CD4-positive, CD25-positive, alpha-beta regulatory T cell (primary cell): ENCODE data around the gene EVA1C. TPM values are rescaled to one million over a fixed set of nuclear protein-coding genes. Genes with fewer than 3 reads are reported as not detected.
A peak's percentile ranks its signal among the peaks of the same experiment; 100 is the strongest.
"Not testable (repeated sequence)": the region's sequence is repeated elsewhere in the genome, so short reads cannot be mapped to it uniquely, and the experiment has no call there.

Experiments used
- ATAC-seq, 2 donors: fragments of 150-1000 bp; cut with Tn5 transposase; one replicate each; pipeline ENCODE4 v1.10.0; 2021; ENCODE audit warnings: low read depth in 2 of 2, moderate number of reproducible peaks in 2 of 2, moderate library complexity in 1 of 2
- DNase-seq, 3 donors: peaks; one replicate each; pipeline versions ENCODE4 v3.0.0 to v3.0.0-alpha.2; 2012 to 2022; ENCODE audit warnings: mixed read lengths in 1 of 3
- H3K27ac ChIP-seq: one replicate; pipeline ENCODE4 v1.7.0; 2013; ENCODE audit warnings: mild to moderate bottlenecking, low read length; ENCODE audit not compliant: insufficient read depth, poor library complexity, severe bottlenecking
- H3K27me3 ChIP-seq: one replicate; pipeline ENCODE4 v1.7.0; 2013; ENCODE audit warnings: low read length; ENCODE audit not compliant: control insufficient read depth, insufficient read depth
- H3K36me3 ChIP-seq: one replicate; pipeline ENCODE4 v1.7.0; 2013; ENCODE audit warnings: mild to moderate bottlenecking, low read length, moderate library complexity; ENCODE audit not compliant: control insufficient read depth, insufficient read depth
- H3K4me1 ChIP-seq: 2 replicates; pipeline ENCODE4 v1.7.0; 2013; ENCODE audit warnings: mild to moderate bottlenecking, low read length; ENCODE audit not compliant: insufficient read depth, control insufficient read depth, poor library complexity, severe bottlenecking
- H3K4me3 ChIP-seq: one replicate; pipeline ENCODE4 v1.7.0; 2013; ENCODE audit warnings: low read depth, mild to moderate bottlenecking, low read length, moderate library complexity
- H3K9me3 ChIP-seq, 2 experiments: 1 replicate in 1 of 2; 2 replicates in 1 of 2; pipeline ENCODE4 v1.7.0; 2013; ENCODE audit warnings: low read length in 2 of 2, mild to moderate bottlenecking in 1 of 2, moderate library complexity in 1 of 2; ENCODE audit not compliant: control insufficient read depth in 2 of 2
- H3K27ac Mint-ChIP-seq, 3 donors: one replicate each; pipeline ENCODE4 v1.8.0; 2020 to 2022; ENCODE audit warnings: mild to moderate bottlenecking in 3 of 3, mixed read lengths in 3 of 3, moderate library complexity in 2 of 3
- H3K27me3 Mint-ChIP-seq: one replicate; pipeline ENCODE4 v1.8.0; 2022; ENCODE audit warnings: mild to moderate bottlenecking, mixed read lengths
- H3K36me3 Mint-ChIP-seq: one replicate; pipeline ENCODE4 v1.8.0; 2020; ENCODE audit warnings: mixed read lengths
- H3K4me1 Mint-ChIP-seq, 4 donors: one replicate each; pipeline ENCODE4 v1.8.0; 2020 to 2022; ENCODE audit warnings: mixed read lengths in 4 of 4, mild to moderate bottlenecking in 1 of 4
- H3K4me3 Mint-ChIP-seq, 4 donors: one replicate each; pipeline ENCODE4 v1.8.0; 2020 to 2022; ENCODE audit warnings: mild to moderate bottlenecking in 4 of 4, mixed read lengths in 4 of 4, moderate library complexity in 3 of 4
- H3K9me3 Mint-ChIP-seq, 7 donors: one replicate each; pipeline ENCODE4 v1.8.0; 2020 to 2022; ENCODE audit warnings: mixed read lengths in 7 of 7, mild to moderate bottlenecking in 3 of 7, moderate library complexity in 2 of 7
- polyA plus RNA-seq, 4 donors: library from polyadenylated mRNA; unstranded; fragments of 300-500 nt; fragmentation: Illumina TruSeq; gene quantifications; one replicate each; pipeline ENCODE4 v1.2.3, GENCODE V29; 2021
- total RNA-seq: library from RNA; stranded (reverse); gene quantifications from one replicate; pipeline ENCODE4 v1.2.3, GENCODE V29; 2022

Gene EVA1C
- total and polyA plus RNA-seq, 5 donors from 2014 or later, result 6.0 to 10.8 (median 8.3) TPM

DNA sequence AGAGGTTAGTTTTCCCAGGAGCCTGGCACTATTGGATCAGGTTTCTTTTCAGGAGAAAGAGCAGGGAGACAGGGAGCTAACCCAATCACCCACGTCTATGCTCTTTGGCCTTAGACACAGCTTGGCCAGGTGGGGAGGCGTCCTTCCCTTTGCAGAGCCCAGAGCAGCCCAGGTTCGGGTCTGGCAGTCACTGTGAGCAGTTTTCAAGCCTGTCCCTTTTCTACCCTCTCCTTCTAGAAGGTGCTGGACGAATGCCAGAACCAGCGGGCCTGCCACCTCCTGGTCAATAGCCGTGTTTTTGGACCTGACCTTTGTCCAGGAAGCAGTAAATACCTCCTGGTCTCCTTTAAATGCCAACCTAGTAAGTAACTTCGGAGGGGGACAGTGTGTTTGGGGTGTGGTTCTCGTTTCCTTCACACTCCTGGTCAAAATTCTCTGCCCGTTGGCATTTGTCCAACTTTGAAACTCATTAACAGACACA lies 44.9 kb downstream of the EVA1C start:
- Histone ChIP-seq H3K36me3 (peaks cover 6% of the 10 kb centered on the region), H3K4me3 (no peak overlapping the region), H3K27ac (no peak overlapping the region), H3K27me3 (no peaks in the 10 kb centered on the region), H3K4me1 (no peaks in the 10 kb centered on the region), H3K9me3 (no peaks in the 10 kb centered on the region)
- DNase-seq (no peak), ATAC-seq (no peak)
- H3K9me3 Mint-ChIP-seq, result peaks cover 0 to 1% (median 0%) of the 10 kb centered on the region in 7 donors
- H3K4me3 Mint-ChIP-seq, result no peak overlapping the region
- no peaks in the 10 kb centered on the region for H3K27me3 Mint-ChIP-seq
- peaks cover 0 to 5% (median 0%) of the 10 kb centered on the region in 4 donors for H3K4me1 Mint-ChIP-seq
- no peak overlapping the region for H3K27ac Mint-ChIP-seq
- peaks cover 34% of the 10 kb centered on the region for H3K36me3 Mint-ChIP-seq

DNA sequence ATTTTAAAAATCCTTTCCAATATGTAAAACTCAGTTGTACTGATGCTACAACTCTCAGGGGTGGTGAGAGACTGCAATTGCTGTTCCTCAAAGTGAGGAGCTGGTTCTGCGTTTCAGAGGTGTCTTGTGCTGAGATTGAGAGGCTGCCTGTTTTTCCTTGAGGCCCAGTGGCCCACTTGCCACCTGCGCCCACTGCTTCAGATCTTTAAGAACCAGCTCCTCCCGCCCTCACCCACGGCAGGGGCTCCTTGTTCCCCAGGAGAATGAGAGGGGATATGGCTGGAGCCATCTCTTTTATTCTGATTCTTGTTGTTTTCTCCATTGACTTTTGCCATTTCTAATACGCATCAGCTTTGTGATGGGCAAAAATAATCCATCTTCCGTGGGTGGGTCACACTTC lies 45.5 kb downstream of the EVA1C start:
- H3K4me3 ChIP-seq, result no peak overlapping the region
- ATAC-seq (no peak), DNase-seq (no peak)
- Mint-ChIP-seq H3K9me3 (peaks cover 0 to 1% (median 0%) of the 10 kb centered on the region in 7 donors), H3K27me3 (no peaks in the 10 kb centered on the region), H3K4me3 (no peak overlapping the region), H3K36me3 (peaks cover 34% of the 10 kb centered on the region), H3K27ac (no peak overlapping the region), H3K4me1 (peaks cover 0 to 5% (median 0%) of the 10 kb centered on the region in 4 donors)
- H3K27me3 ChIP-seq, result no peaks in the 10 kb centered on the region
- no peak overlapping the region for H3K27ac ChIP-seq
- H3K36me3 ChIP-seq, result peaks cover 6% of the 10 kb centered on the region
- no peaks in the 10 kb centered on the region for H3K9me3 ChIP-seq
- H3K4me1 ChIP-seq, result no peaks in the 10 kb centered on the region

DNA sequence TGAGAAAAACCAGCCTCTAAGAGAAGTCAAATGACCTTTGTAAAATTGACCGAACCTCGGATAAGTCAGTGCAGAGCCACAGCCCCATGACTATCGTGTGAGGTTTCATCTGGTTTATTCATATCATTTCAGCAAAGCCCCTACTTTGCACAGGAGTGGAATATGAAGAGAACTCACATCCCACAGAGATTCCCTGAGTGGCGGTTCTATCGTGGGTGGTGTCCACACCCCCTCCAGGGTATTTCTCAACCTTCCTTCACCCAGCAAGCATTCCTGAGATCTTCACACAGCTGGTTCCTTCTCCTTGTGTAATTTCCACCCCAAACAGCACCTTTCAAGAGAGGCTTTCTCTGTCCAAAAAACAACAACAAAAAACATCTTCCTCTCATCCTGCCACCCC lies 47.5 kb downstream of the EVA1C start:
- H3K4me1 Mint-ChIP-seq, result peaks cover 0 to 5% (median 0%) of the 10 kb centered on the region in 4 donors
- H3K4me1 ChIP-seq, result no peaks in the 10 kb centered on the region
- no peak overlapping the region for H3K27ac ChIP-seq
- H3K36me3 Mint-ChIP-seq, result peaks cover 32% of the 10 kb centered on the region
- DNase-seq, result no peak
- no peak for ATAC-seq
- H3K4me3 Mint-ChIP-seq, result no peak overlapping the region
- no peaks in the 10 kb centered on the region for H3K9me3 ChIP-seq
- no peaks in the 10 kb centered on the region for H3K27me3 Mint-ChIP-seq
- H3K27ac Mint-ChIP-seq, result no peak overlapping the region
- H3K9me3 Mint-ChIP-seq, result peaks cover 0 to 1% (median 0%) of the 10 kb centered on the region in 7 donors
- no peak overlapping the region for H3K4me3 ChIP-seq
- H3K36me3 ChIP-seq, result peaks cover 6% of the 10 kb centered on the region
- no peaks in the 10 kb centered on the region for H3K27me3 ChIP-seq

DNA sequence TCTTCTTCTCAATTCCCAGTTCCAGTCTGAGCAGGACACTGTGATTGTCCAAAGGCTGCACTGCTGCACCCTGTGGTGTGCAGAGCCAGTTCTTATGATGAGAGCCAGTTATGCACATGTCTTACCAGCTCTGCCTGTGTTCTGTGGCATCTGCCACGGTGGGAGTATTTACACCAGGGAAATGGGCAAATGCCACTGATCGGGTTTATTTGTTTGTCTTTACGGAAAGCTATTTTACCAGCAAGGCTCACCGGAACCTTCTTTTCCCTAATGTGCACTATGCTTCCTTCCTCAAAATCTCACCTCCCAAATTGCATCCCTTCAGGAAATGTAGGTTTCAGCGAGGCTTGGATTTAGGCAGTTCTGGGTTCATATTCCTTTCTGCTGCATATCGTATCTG lies 49.0 kb downstream of the EVA1C start:
- ATAC-seq (no peak), DNase-seq (no peak)
- no peak overlapping the region for H3K27ac Mint-ChIP-seq
- no peaks in the 10 kb centered on the region for H3K27me3 Mint-ChIP-seq
- peaks cover 0 to 1% (median 0%) of the 10 kb centered on the region in 7 donors for H3K9me3 Mint-ChIP-seq
- no peaks in the 10 kb centered on the region for H3K27me3 ChIP-seq
- H3K9me3 ChIP-seq, result no peaks in the 10 kb centered on the region
- H3K27ac ChIP-seq, result no peak overlapping the region
- H3K36me3 ChIP-seq, result peaks cover 6% of the 10 kb centered on the region
- no peak overlapping the region for H3K4me3 ChIP-seq
- no peaks in the 10 kb centered on the region for H3K4me1 ChIP-seq
- peaks cover 34% of the 10 kb centered on the region for H3K36me3 Mint-ChIP-seq
- peaks cover 0 to 5% (median 0%) of the 10 kb centered on the region in 4 donors for H3K4me1 Mint-ChIP-seq
- no peak overlapping the region for H3K4me3 Mint-ChIP-seq

DNA sequence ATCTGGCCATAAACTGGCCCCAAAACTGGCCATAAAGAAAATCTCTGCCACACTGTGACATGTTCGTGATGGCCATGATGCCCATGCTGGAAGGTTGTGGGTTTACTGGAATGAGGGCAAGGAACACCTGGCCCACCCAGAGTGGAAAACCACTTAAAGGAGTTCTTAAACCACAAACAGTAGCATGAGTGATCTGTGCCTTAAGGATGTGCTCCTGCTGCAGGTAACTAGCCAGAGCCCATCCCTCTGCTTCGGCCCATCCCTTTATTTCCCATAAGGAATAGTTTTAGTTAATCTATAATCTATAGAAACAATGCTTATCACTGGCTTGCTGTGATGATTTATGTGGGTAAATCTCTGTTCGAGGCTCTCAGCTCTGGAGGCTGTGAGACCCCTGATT lies 50.1 kb downstream of the EVA1C start:
- peaks cover 33% of the 10 kb centered on the region for H3K36me3 Mint-ChIP-seq
- not testable (repeated sequence) for ATAC-seq, H3K9me3 Mint-ChIP-seq

DNA sequence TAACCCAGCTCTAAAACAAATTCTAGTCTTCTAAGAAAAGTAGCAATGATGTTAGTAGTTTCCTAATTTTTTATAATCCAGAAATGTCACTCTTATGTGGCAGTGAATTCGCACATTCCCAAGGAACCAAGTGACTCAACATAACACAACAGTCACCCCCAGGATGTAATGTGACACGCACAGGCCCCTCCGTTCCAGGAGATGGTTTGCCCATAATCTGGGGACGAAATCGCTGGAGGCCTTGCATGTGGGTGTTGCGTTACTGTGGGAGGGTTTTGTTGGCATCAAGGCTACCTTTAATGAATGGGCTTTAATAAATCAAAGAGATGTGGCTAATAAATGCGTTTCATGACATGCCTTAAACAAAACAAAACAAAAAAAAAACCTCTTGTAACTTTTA lies 50.9 kb downstream of the EVA1C start:
- Histone ChIP-seq H3K27me3 (no peaks in the 10 kb centered on the region), H3K4me1 (no peaks in the 10 kb centered on the region), H3K4me3 (no peak overlapping the region), H3K9me3 (no peaks in the 10 kb centered on the region), H3K36me3 (peaks cover 6% of the 10 kb centered on the region), H3K27ac (no peak overlapping the region)
- peaks cover 0 to 1% (median 0%) of the 10 kb centered on the region in 7 donors for H3K9me3 Mint-ChIP-seq
- no peak overlapping the region for H3K27ac Mint-ChIP-seq
- no peaks in the 10 kb centered on the region for H3K27me3 Mint-ChIP-seq
- ATAC-seq (no peak), DNase-seq (no peak)
- H3K36me3 Mint-ChIP-seq, result peaks cover 28% of the 10 kb centered on the region
- H3K4me1 Mint-ChIP-seq, result peaks cover 0 to 5% (median 0%) of the 10 kb centered on the region in 4 donors
- no peak overlapping the region for H3K4me3 Mint-ChIP-seq

More for the DNA sequence above, 50.1 kb downstream of the EVA1C start:
- not testable (repeated sequence) for H3K27me3 Mint-ChIP-seq, H3K9me3 ChIP-seq, H3K4me3 ChIP-seq, H3K27ac Mint-ChIP-seq, H3K4me1 ChIP-seq, H3K4me3 Mint-ChIP-seq, H3K4me1 Mint-ChIP-seq, H3K36me3 ChIP-seq, H3K27ac ChIP-seq, H3K27me3 ChIP-seq, DNase-seq

DNA sequence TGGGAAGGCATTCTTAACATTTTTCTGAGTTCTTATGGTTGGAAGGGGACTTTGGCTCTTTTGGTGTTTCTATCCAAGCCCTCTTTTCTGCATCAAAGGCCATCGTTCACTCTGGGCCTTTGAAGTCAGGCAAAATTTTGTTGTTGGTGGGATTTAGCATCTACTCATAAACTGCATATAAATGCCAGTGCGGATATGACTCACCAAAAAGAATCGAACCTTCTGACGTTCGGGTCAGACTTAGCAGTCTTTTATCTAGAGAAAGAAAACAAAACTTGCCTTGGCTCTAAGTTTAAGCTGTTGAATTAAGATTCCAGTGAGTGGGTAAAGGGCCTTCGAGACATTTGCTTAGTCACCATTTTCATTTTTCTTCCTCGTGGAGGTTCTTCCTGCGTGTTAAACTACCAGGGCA lies 51.4 kb downstream of the EVA1C start:
- Mint-ChIP-seq H3K4me3 (no peak overlapping the region), H3K9me3 (peaks cover 0 to 1% (median 0%) of the 10 kb centered on the region in 7 donors), H3K27ac (peak overlapping the region in 1 of 3 donors; percentile 23), H3K27me3 (no peaks in the 10 kb centered on the region), H3K36me3 (peaks cover 31% of the 10 kb centered on the region), H3K4me1 (peaks cover 0 to 5% (median 0%) of the 10 kb centered on the region in 4 donors)
- no peak for ATAC-seq
- Histone ChIP-seq H3K4me1 (no peaks in the 10 kb centered on the region), H3K36me3 (peaks cover 5% of the 10 kb centered on the region), H3K27me3 (no peaks in the 10 kb centered on the region), H3K4me3 (no peak overlapping the region), H3K9me3 (no peaks in the 10 kb centered on the region), H3K27ac (no peak overlapping the region)
- DNase-seq, result peak in 1 of 3 donors; percentile 9

DNA sequence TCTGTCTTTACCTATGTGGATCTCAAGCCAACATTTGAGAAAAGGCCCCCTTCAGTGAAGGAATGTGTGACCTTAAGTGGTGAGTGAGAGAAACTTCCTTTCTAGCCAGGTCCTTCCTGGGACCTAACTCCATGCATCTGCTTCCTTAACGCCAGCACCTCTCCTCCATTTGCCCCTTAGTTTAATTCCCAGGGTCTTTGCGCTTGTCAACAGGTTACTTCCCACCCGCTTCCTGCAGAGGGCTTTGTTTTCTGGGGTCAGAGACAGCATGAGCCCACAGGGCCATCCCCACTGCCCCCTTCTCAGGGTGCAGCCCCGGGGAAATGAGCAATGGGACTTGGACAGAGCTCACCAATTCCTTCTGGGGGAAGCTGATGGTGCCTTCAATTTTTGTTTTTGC lies 54.8 kb downstream of the EVA1C start:
- Mint-ChIP-seq H3K36me3 (peaks cover 16% of the 10 kb centered on the region), H3K4me1 (no peaks in the 10 kb centered on the region), H3K27me3 (no peaks in the 10 kb centered on the region), H3K9me3 (no peaks in the 10 kb centered on the region), H3K27ac (no peak overlapping the region), H3K4me3 (no peak overlapping the region)
- no peak overlapping the region for H3K4me3 ChIP-seq
- H3K27me3 ChIP-seq, result no peaks in the 10 kb centered on the region
- no peaks in the 10 kb centered on the region for H3K9me3 ChIP-seq
- H3K27ac ChIP-seq, result no peak overlapping the region
- DNase-seq (no peak), ATAC-seq (no peak)
- no peaks in the 10 kb centered on the region for H3K4me1 ChIP-seq
- H3K36me3 ChIP-seq, result peaks cover 8% of the 10 kb centered on the region
